ENCODE data around the gene ACO2. TPM values are rescaled to one million over a fixed set of nuclear protein-coding genes. Genes with fewer than 3 reads are reported as not detected.
A peak's percentile ranks its signal among the peaks of the same experiment; 100 is the strongest.

Gene ACO2
- total RNA-seq, 1 donor, result 57.9 TPM

GRCh38 chr22:41481131-41481830 lies 12.4 kb downstream of the ACO2 start:
- DNase-seq (ENCODE audit: insufficient read length, low spot score, missing footprints), result no peak
- H3K9me3 ChIP-seq (ENCODE audit: low read depth, low read length), result no peaks in the 10 kb centered on the region
- H3K4me3 ChIP-seq (ENCODE audit: insufficient read depth, low read length), result peak overlapping the region; percentile 27
- H3K36me3 ChIP-seq (ENCODE audit: insufficient read depth, low read length), result no peaks in the 10 kb centered on the region
- no peak overlapping the region for H2AFZ ChIP-seq (ENCODE audit: low read length)
- no peak for TF ChIP-seq CTCF (IDR thresholded peaks at IDR 0.05; ENCODE audit: extremely low read depth, low read depth, low read length)
- no peaks in the 10 kb centered on the region for H3K27me3 ChIP-seq (ENCODE audit: insufficient read depth, low read length)
- H3K4me2 ChIP-seq (ENCODE audit: insufficient read depth, low read length), result peak overlapping the region; percentile 61
- peak overlapping the region; percentile 85 for H3K27ac ChIP-seq (ENCODE audit: low read depth, low read length)
- H3K4me1 ChIP-seq (ENCODE audit: insufficient read depth, low read length), result peaks cover 53% of the 10 kb centered on the region
- H3K79me2 ChIP-seq (ENCODE audit: insufficient read depth, low read length), result peaks cover 73% of the 10 kb centered on the region
- peaks cover 57% of the 10 kb centered on the region for H4K20me1 ChIP-seq (ENCODE audit: insufficient read depth, low read length)

DNA sequence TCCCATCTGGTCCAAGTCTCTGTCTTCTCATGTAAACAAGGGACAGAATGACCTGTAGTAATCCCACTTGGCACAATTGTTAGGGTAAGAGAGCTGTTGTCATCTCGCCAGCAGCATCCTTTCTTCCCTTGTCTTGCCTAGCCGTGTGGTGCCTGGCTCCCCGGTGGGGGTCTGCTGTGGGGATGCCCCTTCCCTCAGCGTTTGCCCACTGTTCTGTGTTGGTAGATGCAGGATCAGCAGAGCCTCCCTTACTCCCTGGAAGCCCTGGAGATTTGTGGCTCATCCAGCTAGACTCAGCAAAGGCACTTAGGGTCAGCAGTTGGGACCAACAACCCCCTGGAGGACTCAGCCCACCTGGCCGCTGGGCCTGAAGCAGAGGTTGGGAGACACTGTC lies 13.0 kb downstream of the ACO2 start:
- H3K27ac ChIP-seq (ENCODE audit: low read depth, low read length), result peak overlapping the region; percentile 85
- DNase-seq (ENCODE audit: insufficient read length, low spot score, missing footprints), result no peak
- H3K79me2 ChIP-seq (ENCODE audit: insufficient read depth, low read length), result peaks cover 72% of the 10 kb centered on the region
- no peaks in the 10 kb centered on the region for H3K27me3 ChIP-seq (ENCODE audit: insufficient read depth, low read length)
- H3K4me3 ChIP-seq (ENCODE audit: insufficient read depth, low read length), result no peak overlapping the region
- H3K4me2 ChIP-seq (ENCODE audit: insufficient read depth, low read length), result peak overlapping the region; percentile 64
- TF ChIP-seq CTCF (IDR thresholded peaks at IDR 0.05; ENCODE audit: extremely low read depth, low read depth, low read length), result no peak
- peaks cover 53% of the 10 kb centered on the region for H3K4me1 ChIP-seq (ENCODE audit: insufficient read depth, low read length)
- H4K20me1 ChIP-seq (ENCODE audit: insufficient read depth, low read length), result peaks cover 61% of the 10 kb centered on the region
- H3K9me3 ChIP-seq (ENCODE audit: low read depth, low read length), result no peaks in the 10 kb centered on the region
- H3K36me3 ChIP-seq (ENCODE audit: insufficient read depth, low read length), result no peaks in the 10 kb centered on the region
- no peak overlapping the region for H2AFZ ChIP-seq (ENCODE audit: low read length)

GRCh38 chr22:41482319-41482935 lies 13.5 kb downstream of the ACO2 start:
- peak overlapping the region; percentile 85 for H3K27ac ChIP-seq (ENCODE audit: low read depth, low read length)
- H3K79me2 ChIP-seq (ENCODE audit: insufficient read depth, low read length), result peaks cover 75% of the 10 kb centered on the region
- no peaks in the 10 kb centered on the region for H3K27me3 ChIP-seq (ENCODE audit: insufficient read depth, low read length)
- peak; percentile 78 for DNase-seq (ENCODE audit: insufficient read length, low spot score, missing footprints)
- no peaks in the 10 kb centered on the region for H3K36me3 ChIP-seq (ENCODE audit: insufficient read depth, low read length)
- peaks cover 61% of the 10 kb centered on the region for H4K20me1 ChIP-seq (ENCODE audit: insufficient read depth, low read length)
- peak overlapping the region; percentile 64 for H3K4me2 ChIP-seq (ENCODE audit: insufficient read depth, low read length)
- H2AFZ ChIP-seq (ENCODE audit: low read length), result no peak overlapping the region
- TF ChIP-seq CTCF (IDR thresholded peaks at IDR 0.05; ENCODE audit: extremely low read depth, low read depth, low read length), result no peak
- peaks cover 53% of the 10 kb centered on the region for H3K4me1 ChIP-seq (ENCODE audit: insufficient read depth, low read length)
- peak overlapping the region; percentile 11 for H3K4me3 ChIP-seq (ENCODE audit: insufficient read depth, low read length)
- no peaks in the 10 kb centered on the region for H3K9me3 ChIP-seq (ENCODE audit: low read depth, low read length)

- no peak for TF ChIP-seq CTCF (IDR thresholded peaks at IDR 0.05; ENCODE audit: extremely low read depth, low read depth, low read length)
- H3K4me2 ChIP-seq (ENCODE audit: insufficient read depth, low read length), result no peak overlapping the region
- H3K4me3 ChIP-seq (ENCODE audit: insufficient read depth, low read length), result no peak overlapping the region
- no peak overlapping the region for H2AFZ ChIP-seq (ENCODE audit: low read length)
- H3K36me3 ChIP-seq (ENCODE audit: insufficient read depth, low read length), result no peaks in the 10 kb centered on the region
- DNase-seq (ENCODE audit: insufficient read length, low spot score, missing footprints), result no peak
- peaks cover 80% of the 10 kb centered on the region for H3K79me2 ChIP-seq (ENCODE audit: insufficient read depth, low read length)
- H3K9me3 ChIP-seq (ENCODE audit: low read depth, low read length), result no peaks in the 10 kb centered on the region
- H3K27me3 ChIP-seq (ENCODE audit: insufficient read depth, low read length), result no peaks in the 10 kb centered on the region
- H3K4me1 ChIP-seq (ENCODE audit: insufficient read depth, low read length), result peaks cover 39% of the 10 kb centered on the region
- H3K27ac ChIP-seq (ENCODE audit: low read depth, low read length), result no peak overlapping the region
- H4K20me1 ChIP-seq (ENCODE audit: insufficient read depth, low read length), result peaks cover 71% of the 10 kb centered on the region
Measured at GRCh38 chr22:41485033-41485432, 16.1 kb downstream of the ACO2 start.

All from osteoblast (primary cell).